Epithelial cell of esophagus (primary cell): ENCODE data around the gene PTPRN2.
"Not testable (repeated sequence)": the region's sequence is repeated elsewhere in the genome, so short reads cannot be mapped to it uniquely, and the experiment has no call there.

Experiments
- DNase-seq: peaks from one replicate; pipeline ENCODE4 v3.0.0; 2010; ENCODE audit warnings: low read depth
- H3K4me3 ChIP-seq: 2 replicates; pipeline ENCODE4 v1.5.1; 2011; ENCODE audit warnings: mild to moderate bottlenecking, low read length, control low read depth
- CTCF ChIP-seq: IDR thresholded peaks from 2 replicates; pipeline ENCODE4 v1.5.1; 2011; ENCODE audit warnings: low read depth, mild to moderate bottlenecking, low read length, control low read depth, inconsistent platforms; ENCODE audit not compliant: insufficient read depth; ENCODE audit errors: missing control alignments

The PTPRN2 gene

GRCh38 chr7:158386866-158387545, 200.6 kb downstream of the PTPRN2 start:
- H3K4me3 ChIP-seq: no peak overlapping the region
- TF ChIP-seq CTCF: no peak
- no peak for DNase-seq

GRCh38 chr7:158386355-158386618, 201.3 kb downstream of the PTPRN2 start:
- TF ChIP-seq CTCF: no peak
- DNase-seq: no peak
- H3K4me3 ChIP-seq: no peak overlapping the region

- H3K4me3 ChIP-seq: not testable (repeated sequence)
- DNase-seq: peak; percentile 63
These were observed 201.9 kb downstream of the PTPRN2 start for GRCh38 chr7:158385496-158386354.

GRCh38 chr7:158384746-158385145, 202.9 kb downstream of the PTPRN2 start:
- TF ChIP-seq CTCF: no peak
- no peak for DNase-seq
- no peak overlapping the region for H3K4me3 ChIP-seq

- TF ChIP-seq CTCF: no peak
- no peak overlapping the region for H3K4me3 ChIP-seq
- no peak for DNase-seq
These were observed 204.0 kb downstream of the PTPRN2 start for GRCh38 chr7:158383665-158384064.

GRCh38 chr7:158382363-158383254, 205.0 kb downstream of the PTPRN2 start:
- DNase-seq: no peak
- no peak for TF ChIP-seq CTCF
- H3K4me3 ChIP-seq: no peak overlapping the region

GRCh38 chr7:158381956-158382355, 205.7 kb downstream of the PTPRN2 start:
- no peak for TF ChIP-seq CTCF
- DNase-seq: no peak
- no peak overlapping the region for H3K4me3 ChIP-seq
